GM12878 (cell line): ENCODE data around the gene UNC13B. TPM values are rescaled to one million over a fixed set of nuclear protein-coding genes. Genes with fewer than 3 reads are reported as not detected.
A peak's percentile ranks its signal among the peaks of the same experiment; 100 is the strongest.

Source experiments
- CBFB ChIP-seq: IDR thresholded peaks from 2 replicates; pipeline ENCODE4 v1.6.1; 2016; ENCODE audit warnings: antibody characterized with exemption, low read depth
- E2F4 ChIP-seq: IDR thresholded peaks from 2 replicates; pipeline ENCODE4 v1.6.1; 2012; ENCODE audit warnings: low read depth, low read length, improper control_type of control experiment
- GATAD2B ChIP-seq: fragments of 450-650 bp; conservative IDR thresholded peaks from 2 replicates; pipeline ENCODE4 v1.6.1; 2017; ENCODE audit warnings: low read depth, mild to moderate bottlenecking, moderate library complexity
- MTA3 ChIP-seq: IDR thresholded peaks from 2 replicates; pipeline ENCODE4 v1.6.1; 2012; ENCODE audit warnings: low read length, inconsistent platforms, borderline replicate concordance
- REST ChIP-seq: IDR thresholded peaks from 2 replicates; pipeline ENCODE4 v1.6.1; 2012; ENCODE audit warnings: mild to moderate bottlenecking, low read depth, low read length
- SKIL ChIP-seq: fragments of 450-650 bp; IDR thresholded peaks from 2 replicates; pipeline ENCODE4 v1.6.1; 2017; ENCODE audit warnings: mild to moderate bottlenecking, low read depth, inconsistent platforms; ENCODE audit not compliant: poor library complexity, severe bottlenecking
- SMARCA5 ChIP-seq: fragments of 450-650 bp; IDR thresholded peaks from 2 replicates; pipeline ENCODE4 v1.6.1; 2017; ENCODE audit warnings: mild to moderate bottlenecking
- polyA plus RNA-seq, 11 experiments: library from polyadenylated mRNA; depleted of rRNA in 4 of 11; unstranded in 6 of 11; stranded (reverse) in 5 of 11; fragments of >200 nt; fragmentation: Nextera tagmentation in 4 of 11; fragmentation: Illumina TruSeq in 1 of 11; extraction: Ambion mirVana in 4 of 11; extraction: Trizol in 1 of 11; gene quantifications; 1 replicate in 1 of 11; 2 replicates in 10 of 11; pipeline versions ENCODE4 v1.2.1 to v1.2.3, GENCODE V29; 2011 to 2016; ENCODE audit warnings: inconsistent platforms in 2 of 11, missing spikeins in 2 of 11, low read depth in 1 of 11
- total RNA-seq, 4 experiments: library from RNA; depleted of rRNA in 3 of 4; stranded (reverse); fragments of >200 nt in 3 of 4; fragmentation: Illumina TruSeq in 1 of 4; extraction: Trizol in 1 of 4; gene quantifications; 2 replicates each; pipeline versions ENCODE4 v1.2.1 to v1.2.3, GENCODE V29; 2013 to 2021
- TF ChIP-seq, protein P1 (sequence below): fragments of 450-650 bp; IDR thresholded peaks from 2 replicates; pipeline ENCODE4 v1.6.1; 2018; ENCODE audit warnings: borderline replicate concordance, mild to moderate bottlenecking; ENCODE audit not compliant: partially characterized antibody

Gene UNC13B
- total and polyA plus RNA-seq, 10 of the 15 experiments (the other 5 are each of a cell fraction or from before 2014, with no cell fraction given): under 0.01 to 0.42 (median 0.06) TPM; not detected in 4

DNA sequence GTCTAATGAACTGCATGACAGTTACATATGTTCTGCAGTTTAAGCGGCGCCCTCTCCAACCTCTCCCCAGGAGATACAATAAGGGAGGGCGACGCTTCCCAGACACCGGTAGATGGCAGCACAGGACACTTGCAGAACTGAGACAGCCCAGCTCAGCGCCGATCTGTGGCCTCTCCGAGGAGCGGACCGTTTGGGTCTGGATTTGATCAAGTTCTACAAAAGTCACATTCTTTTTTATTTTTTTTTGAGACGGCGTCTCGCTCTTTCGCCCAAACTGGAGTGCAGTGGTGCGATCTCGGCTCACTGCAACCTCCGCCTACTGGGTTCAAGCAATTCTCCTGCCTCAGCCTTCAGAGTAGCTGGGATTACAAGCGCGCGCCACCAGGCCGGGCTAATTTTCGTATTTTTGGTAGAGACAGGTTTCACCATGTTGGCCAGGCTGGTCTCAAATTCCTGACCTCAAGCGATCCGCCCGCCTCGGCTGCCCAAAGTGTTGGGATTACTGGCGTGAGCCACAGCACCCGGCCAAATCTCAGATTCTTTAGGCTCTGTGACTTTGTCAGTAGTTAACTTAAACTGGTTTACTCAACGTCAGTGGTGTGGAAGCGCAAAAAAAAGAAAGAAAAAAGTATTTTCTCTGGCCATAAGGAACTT lies 44.8 kb upstream of the UNC13B start (continued):
- TF ChIP-seq GATAD2B (no peak), REST (no peak), SMARCA5 (peak; percentile 75; the same call in 1 of the 2 replicates), SKIL (peak; percentile 51), E2F4 (no peak), CBFB (no peak), MTA3 (no peak)
- TF ChIP-seq, protein P1, sequence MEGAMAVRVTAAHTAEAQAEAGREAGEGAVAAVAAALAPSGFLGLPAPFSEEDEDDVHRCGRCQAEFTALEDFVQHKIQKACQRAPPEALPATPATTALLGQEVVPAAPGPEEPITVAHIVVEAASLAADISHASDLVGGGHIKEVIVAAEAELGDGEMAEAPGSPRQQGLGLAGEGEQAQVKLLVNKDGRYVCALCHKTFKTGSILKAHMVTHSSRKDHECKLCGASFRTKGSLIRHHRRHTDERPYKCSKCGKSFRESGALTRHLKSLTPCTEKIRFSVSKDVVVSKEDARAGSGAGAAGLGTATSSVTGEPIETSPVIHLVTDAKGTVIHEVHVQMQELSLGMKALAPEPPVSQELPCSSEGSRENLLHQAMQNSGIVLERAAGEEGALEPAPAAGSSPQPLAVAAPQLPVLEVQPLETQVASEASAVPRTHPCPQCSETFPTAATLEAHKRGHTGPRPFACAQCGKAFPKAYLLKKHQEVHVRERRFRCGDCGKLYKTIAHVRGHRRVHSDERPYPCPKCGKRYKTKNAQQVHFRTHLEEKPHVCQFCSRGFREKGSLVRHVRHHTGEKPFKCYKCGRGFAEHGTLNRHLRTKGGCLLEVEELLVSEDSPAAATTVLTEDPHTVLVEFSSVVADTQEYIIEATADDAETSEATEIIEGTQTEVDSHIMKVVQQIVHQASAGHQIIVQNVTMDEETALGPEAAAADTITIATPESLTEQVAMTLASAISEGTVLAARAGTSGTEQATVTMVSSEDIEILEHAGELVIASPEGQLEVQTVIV: no peak
